ELR (cell line): ENCODE results near the gene SDC4.

Experiments
- DNase-seq: peaks from one replicate; pipeline ENCODE4 v3.0.0-alpha.2; 2015; ENCODE audit warnings: low read depth

SDC4 gene

GRCh38 chr20:45347936-45348778, at the start of gene SDC4:
TSS of gene SDC4 (minus strand) at chr20:45348424. CDS start at chr20:45348384, 40 bp downstream.
- peak; percentile 90 for DNase-seq

DNA sequence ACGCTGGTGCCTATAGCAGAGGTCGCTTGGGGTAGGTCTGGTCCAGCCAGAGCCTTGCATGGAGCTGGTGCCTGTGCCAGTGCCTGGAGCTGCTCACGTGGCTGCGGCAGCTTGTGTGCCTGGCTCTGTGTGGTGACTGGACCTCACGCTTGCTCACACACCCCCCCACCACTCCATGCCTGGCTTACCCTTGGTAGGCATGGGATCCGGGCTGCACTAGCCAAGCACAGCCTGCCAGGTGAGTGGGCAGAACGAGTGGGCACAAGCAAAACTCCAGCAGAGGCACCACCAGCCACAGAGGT, 46.8 kb upstream of the SDC4 start:
- no peak for DNase-seq

DNA sequence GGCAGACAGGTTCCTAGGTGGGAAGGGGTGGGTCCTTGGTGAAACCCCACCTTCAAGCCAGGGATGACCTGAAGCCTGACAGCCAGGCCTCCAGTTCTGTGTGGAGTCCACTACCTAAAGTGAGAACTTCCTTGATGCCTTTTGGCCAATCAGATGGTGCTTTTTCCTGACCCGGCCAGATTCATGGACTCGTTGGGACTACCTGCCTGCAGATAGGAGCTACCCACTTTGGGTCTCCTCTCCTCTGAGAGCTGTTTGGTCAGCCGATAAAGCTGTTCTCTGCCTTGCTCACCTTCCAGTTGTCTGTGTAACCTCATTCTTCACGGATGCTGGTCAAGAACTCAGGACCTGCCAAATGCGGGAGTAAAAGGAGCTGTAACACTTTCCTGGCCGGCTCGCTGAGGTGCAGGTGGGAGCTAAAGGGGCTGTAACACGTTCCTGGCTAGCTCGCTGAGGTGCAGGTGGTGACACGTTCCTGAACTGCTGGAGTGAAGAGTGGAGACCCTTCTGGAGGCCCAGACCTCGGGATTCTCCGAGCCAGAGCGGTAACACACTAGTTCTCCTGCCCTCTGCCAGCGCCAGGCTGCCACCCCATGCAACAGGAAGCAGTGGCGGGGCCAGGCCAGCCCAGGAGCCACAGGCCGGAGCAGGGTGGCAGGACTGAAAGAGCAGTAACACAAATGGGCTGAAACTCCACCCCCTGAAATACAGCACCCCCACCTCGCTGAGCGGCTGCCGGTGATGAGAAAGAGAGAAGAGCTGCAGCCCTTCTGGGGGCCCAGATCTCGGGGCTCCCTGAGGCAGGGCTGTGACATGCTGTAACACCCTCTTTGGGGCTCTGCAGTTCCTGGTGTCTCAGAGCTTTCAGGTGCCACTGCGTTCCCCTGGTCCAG, 46.2 kb upstream of the SDC4 start:
- no peak for DNase-seq

- no peak for DNase-seq
These were observed 44.5 kb upstream of the SDC4 start for GRCh38 chr20:45392733-45393132.

DNA sequence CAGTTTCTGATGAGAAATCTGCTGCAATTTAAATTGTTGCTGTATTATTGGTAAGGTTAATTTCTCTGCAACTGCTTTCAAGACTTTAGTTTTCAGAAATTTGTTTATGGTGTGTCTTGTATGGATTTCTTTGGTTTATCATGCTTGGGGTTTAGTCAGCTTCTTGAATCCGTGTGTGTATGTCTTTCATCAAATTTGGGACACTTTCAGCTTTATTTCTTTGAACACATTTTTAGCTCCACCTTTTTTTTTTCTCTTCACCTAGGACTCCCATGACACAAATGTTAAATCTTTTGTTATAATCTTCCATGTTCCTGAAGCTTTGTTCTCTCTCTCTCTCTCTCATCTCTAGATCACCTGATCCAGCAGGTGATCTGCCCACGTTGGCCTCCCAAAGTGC, 43.3 kb upstream of the SDC4 start:
- DNase-seq, result no peak

GRCh38 chr20:45390931-45391330, 42.7 kb upstream of the SDC4 start:
- DNase-seq, result no peak

GRCh38 chr20:45387274-45387673, 39.0 kb upstream of the SDC4 start:
- DNase-seq, result no peak

DNA sequence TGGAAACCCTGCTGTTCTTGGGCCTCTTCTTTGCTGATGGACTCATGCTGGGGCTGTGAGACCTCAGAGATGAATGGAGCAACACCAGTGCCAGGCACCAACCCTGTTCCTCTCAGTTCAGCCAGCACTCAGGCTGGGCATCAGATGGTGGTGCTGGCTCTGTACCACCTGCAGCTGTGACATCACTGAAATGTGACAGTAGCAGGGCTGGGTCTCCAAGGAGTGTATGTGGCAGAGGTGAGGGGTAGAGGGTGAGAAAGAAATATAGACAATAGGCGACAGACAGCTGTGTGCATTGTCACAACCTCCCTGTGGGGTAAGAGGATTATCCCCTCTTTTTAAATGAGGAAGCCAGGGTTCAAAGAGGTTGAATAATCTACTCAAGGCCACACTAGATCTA, 30.0 kb upstream of the SDC4 start, which contains the start of gene TP53TG5:
TP53TG5 (minus strand) TSS at position 135 of the 400 bp plus-strand sequence; CDS start at position 46, 89 bp downstream.
- no peak for DNase-seq

DNA sequence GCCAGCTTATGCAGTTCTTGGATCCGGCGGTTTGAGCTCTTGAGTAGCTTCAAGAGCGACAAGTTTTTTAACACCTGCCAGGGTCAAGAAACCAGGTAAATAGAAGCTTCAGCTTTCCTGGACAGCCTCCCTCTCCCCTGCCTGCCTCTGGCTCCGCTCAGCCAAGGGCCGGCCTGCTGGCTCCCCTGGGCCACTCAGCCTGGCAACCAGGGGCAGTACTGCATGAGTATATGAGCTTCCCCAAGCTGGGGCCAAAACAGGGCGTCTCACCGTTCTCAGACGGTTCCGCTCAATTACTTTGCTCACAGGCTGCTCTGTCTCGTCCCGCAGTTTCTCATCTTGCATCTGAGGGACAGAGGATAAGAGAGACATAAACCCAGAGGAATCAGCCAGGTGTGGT, 29.0 kb upstream of the SDC4 start:
- no peak for DNase-seq

DNA sequence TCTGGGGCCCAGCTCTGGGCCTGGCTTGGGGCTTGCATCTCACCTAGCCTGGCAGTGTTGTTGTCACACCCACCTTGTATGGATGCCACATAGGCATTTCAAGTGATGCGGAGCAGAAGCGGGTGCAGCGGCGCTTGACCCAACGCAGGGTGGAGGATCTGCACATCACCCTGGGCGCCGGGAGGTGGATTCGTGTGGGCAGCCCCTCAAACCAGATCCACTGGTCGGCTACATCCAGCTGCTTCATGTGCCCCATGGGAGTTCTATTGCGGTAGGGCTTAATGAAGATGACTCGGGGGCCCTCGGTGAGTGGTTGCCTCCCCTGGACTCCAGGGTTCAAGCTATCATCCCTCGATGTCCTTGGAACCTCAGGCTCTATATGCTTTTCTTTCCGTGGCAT, 26.7 kb upstream of the SDC4 start:
- DNase-seq, result no peak

GRCh38 chr20:45374101-45374467, 25.9 kb upstream of the SDC4 start:
- DNase-seq, result no peak

- peak; percentile 92 for DNase-seq
These were observed 25.3 kb upstream of the SDC4 start for GRCh38 chr20:45373353-45374100.

DNA sequence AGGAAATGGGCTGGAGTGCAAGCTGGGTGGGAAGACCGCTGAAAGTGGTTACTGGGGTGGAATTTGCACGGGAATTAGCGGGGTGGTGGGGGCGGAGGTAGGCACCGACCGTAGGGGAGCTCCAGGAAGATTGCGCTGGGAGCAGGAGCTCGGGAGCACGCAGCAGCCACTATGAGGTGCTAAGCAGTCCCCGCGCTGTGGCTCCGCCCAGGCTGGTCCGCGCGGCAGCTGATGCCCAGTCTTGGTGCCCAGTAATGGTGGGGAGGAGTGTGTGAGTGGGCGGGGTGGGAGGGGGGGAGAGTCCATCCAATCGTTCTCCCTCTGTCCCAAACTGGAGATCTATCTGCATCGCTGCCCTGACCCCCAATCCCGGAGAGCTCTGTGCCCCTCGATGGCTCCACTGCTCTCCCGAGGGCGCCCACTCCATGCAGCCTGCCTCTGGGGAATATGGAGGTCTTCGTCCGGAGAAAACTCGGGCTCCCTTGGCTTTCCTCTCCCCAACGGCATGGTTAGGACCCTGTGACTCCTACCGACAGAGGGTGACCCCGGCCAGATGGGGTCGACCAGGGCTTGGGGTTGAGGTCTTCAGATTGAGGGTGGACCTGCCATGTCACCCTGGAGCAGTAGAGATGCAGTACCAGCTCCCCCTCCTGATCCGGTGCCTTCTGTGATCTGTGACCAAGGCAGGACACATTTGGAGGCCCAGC, 24.6 kb upstream of the SDC4 start:
- DNase-seq, result no peak

DNA sequence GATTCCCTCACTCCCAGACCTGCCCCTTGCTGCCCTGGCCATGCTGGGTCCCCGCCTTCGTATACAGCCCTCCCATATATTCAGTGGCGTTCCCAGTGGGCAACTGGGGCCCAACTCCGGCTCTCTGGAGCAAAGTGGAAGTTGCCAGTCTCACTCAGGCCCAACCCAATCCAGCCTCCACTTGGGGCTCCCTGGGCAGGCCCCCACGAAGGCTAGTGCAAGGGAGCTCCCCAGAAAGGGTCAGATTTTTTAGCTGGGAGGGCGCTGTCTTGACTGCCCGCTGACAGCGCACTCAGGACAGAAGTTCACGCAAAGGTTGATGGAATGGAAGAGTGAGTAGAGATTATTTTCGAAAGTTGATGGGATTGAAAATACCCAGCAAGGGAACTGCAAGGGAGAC, 24.0 kb upstream of the SDC4 start:
- no peak for DNase-seq

- no peak for DNase-seq
These were observed 22.4 kb upstream of the SDC4 start for GRCh38 chr20:45370571-45371160.

- no peak for DNase-seq
These were observed 20.2 kb upstream of the SDC4 start for GRCh38 chr20:45368221-45368980.

DNA sequence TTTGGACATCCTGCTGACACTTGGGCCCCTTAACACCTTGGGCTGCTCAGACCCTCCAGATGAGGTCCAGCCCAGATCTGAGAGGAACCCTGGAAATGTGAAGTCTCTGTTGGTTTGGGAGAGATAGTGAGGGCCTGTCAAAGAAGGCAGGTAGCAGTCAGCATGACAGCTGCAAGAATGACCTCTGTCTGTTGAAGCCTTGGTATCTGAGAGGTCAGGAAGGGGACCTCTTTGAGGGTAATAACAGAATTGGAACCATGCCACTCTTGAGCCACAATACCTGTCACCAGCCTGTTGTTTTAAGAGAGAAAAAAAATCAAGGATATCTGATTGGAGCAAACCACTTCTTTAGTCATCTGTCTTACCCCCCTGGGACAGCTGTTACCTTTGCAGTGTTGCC, 18.9 kb upstream of the SDC4 start:
- no peak for DNase-seq

DNA sequence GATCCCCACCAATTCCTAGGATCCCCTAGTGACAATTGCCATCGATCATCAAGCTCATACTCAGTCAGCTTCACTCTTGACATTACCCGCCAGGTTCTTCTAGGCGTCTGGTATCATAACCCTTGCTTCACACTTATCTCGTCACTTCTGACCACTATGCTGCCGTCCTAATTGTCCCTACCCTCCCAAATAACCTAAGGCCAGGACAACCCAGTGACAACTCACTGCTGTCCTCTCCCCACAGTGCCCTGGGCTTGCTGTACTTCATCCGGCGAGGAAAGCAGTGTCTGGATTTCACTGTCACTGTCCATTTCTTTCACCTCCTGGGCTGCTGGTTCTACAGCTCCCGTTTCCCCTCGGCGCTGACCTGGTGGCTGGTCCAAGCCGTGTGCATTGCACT, 18.4 kb upstream of the SDC4 start:
- DNase-seq, result no peak

DNA sequence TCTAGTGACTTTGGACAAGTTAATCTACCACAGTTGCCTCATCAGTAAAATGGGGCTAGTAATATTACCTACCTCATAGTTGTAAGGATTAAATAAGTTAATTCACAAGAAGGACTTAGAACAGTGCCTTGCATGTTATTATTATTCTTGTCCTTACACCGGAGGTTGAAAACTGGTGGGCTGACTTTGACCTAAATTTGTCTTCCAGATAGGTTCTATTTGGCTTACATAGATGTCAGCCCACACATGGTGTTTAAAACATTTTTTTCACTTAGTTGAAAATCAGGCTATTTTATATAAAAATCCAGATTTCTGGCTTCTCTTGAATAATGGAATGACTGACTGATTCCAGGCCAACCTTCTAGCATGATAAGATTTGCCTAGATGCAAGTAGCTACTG, 18.0 kb upstream of the SDC4 start:
- no peak for DNase-seq

- no peak for DNase-seq
These were observed 17.3 kb upstream of the SDC4 start for GRCh38 chr20:45365444-45365970.
